BE2C (cell line): Measurements from ENCODE around the gene PCDHGA6.
"Not testable (repeated sequence)": the region's sequence is repeated elsewhere in the genome, so short reads cannot be mapped to it uniquely, and the experiment has no call there.

Experiments
- DNase-seq: peaks from one replicate; pipeline ENCODE4 v3.0.0-alpha.2; 2020
- H3K27me3 ChIP-seq: fragments of 250-450 bp; sonication (Bioruptor Pico); 2 replicates; pipeline ENCODE4 v1.5.1; 2020; ENCODE audit warnings: mild to moderate bottlenecking
- H3K36me3 ChIP-seq: fragments of 250-450 bp; sonication (Bioruptor Pico); 2 replicates; pipeline ENCODE4 v1.5.1; 2020; ENCODE audit warnings: mild to moderate bottlenecking
- H3K4me1 ChIP-seq: fragments of 250-450 bp; sonication (Bioruptor Pico); 2 replicates; pipeline ENCODE4 v1.5.1; 2020
- H3K4me3 ChIP-seq: 2 replicates; pipeline ENCODE4 v1.5.1; 2011; ENCODE audit warnings: low read depth, low read length
- H3K9me3 ChIP-seq: fragments of 250-450 bp; sonication (Bioruptor Pico); 2 replicates; pipeline ENCODE4 v1.5.1; 2020
- CTCF ChIP-seq: IDR thresholded peaks from 2 replicates; pipeline ENCODE4 v1.5.1; 2012; ENCODE audit warnings: mild to moderate bottlenecking, low read depth, low read length

PCDHGA6 gene

GRCh38 chr5:141384471-141385267 is 11.0 kb downstream of the PCDHGA6 start:
- Histone ChIP-seq H3K36me3 (peaks cover 12% of the 10 kb centered on the region), H3K4me3 (no peak overlapping the region), H3K9me3 (no peaks in the 10 kb centered on the region; the same call in 1 of the 2 replicates), H3K4me1 (no peaks in the 10 kb centered on the region), H3K27me3 (no peaks in the 10 kb centered on the region)
- no peak for DNase-seq
- TF ChIP-seq CTCF: no peak

DNA sequence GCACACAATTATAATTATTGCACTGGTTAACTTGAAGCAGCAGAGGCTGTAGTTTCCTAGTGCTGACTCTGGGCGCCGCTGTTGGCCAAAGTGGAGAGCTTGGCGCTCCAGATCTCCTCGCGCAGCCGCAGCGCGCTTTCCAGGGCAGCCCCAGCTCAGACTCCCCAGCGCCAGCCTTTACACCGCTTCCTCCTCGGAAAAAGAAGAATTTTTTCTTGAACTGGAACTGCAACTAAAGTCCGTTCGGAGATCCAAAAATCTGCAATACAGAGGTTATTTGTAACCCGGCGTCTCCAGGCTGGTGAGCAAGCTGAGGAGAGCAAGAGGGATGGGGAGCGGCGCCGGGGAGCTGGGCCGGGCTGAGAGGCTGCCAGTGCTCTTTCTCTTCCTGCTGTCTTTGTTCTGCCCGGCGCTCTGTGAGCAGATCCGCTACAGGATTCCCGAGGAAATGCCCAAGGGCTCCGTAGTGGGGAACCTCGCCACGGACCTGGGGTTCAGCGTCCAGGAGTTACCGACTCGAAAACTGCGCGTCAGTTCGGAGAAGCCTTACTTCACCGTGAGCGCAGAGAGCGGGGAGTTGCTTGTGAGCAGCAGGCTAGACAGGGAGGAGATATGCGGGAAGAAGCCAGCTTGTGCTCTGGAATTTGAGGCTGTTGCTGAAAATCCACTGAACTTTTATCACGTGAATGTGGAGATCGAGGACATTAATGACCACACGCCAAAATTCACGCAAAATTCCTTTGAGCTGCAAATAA is 14.0 kb downstream of the PCDHGA6 start, which contains the start of gene PCDHGB4:
Gene PCDHGB4 (plus strand): TSS at position 142 of the 755 bp plus-strand sequence. CDS start 187 bp downstream, at position 329.
- H3K4me1 ChIP-seq, DNase-seq, H3K27me3 ChIP-seq, H3K9me3 ChIP-seq, H3K4me3 ChIP-seq, H3K36me3 ChIP-seq: not testable (repeated sequence)

- H3K4me3 ChIP-seq: no peak overlapping the region
- no peaks in the 10 kb centered on the region for H3K27me3 ChIP-seq
- no peaks in the 10 kb centered on the region for H3K4me1 ChIP-seq
- no peaks in the 10 kb centered on the region; the same call in 1 of the 2 replicates for H3K9me3 ChIP-seq
- no peaks in the 10 kb centered on the region; the same call in 1 of the 2 replicates for H3K36me3 ChIP-seq
- no peak for TF ChIP-seq CTCF
- no peak for DNase-seq
Measured at GRCh38 chr5:141388661-141389060, 15.0 kb downstream of the PCDHGA6 start.

GRCh38 chr5:141389153-141390042 is 15.7 kb downstream of the PCDHGA6 start:
- H3K9me3 ChIP-seq: no peaks in the 10 kb centered on the region

GRCh38 chr5:141392429-141393198 is 18.9 kb downstream of the PCDHGA6 start, which contains the start of gene PCDHGA8:
PCDHGA8 (plus strand) TSS chr5:141392633; CDS start chr5:141392814, 181 bp downstream.
- H3K4me1 ChIP-seq: no peaks in the 10 kb centered on the region
- TF ChIP-seq CTCF: peak; percentile 24
- H3K4me3 ChIP-seq: no peak within 1 kb of the TSS
- H3K9me3 ChIP-seq: no peaks in the 10 kb centered on the region
- no peaks in the 10 kb centered on the region for H3K36me3 ChIP-seq
- H3K27me3 ChIP-seq: no peaks in the 10 kb centered on the region
- no peak for DNase-seq

More at GRCh38 chr5:141389153-141390042, 15.7 kb downstream of the PCDHGA6 start:
- TF ChIP-seq CTCF: no peak
- no peaks in the 10 kb centered on the region for H3K4me1 ChIP-seq
- H3K27me3 ChIP-seq: no peaks in the 10 kb centered on the region
- no peak overlapping the region for H3K4me3 ChIP-seq
- DNase-seq: no peak
- no peaks in the 10 kb centered on the region; the same call in 1 of the 2 replicates for H3K36me3 ChIP-seq
